ENCODE measurements around the gene FZD8. TPM values are rescaled to one million over a fixed set of nuclear protein-coding genes. Genes with fewer than 3 reads are reported as not detected.

FZD8 gene
- total and polyA plus RNA-seq, 2 of the 4 experiments (the other 2 are of a cell fraction) = 3.6 to 3.9 TPM

GRCh38 chr10:35612385-35613106 lies 29.6 kb downstream of the FZD8 start:
- H2BK15ac ChIP-seq (ENCODE audit: low read depth, low read length) = no peak overlapping the region
- H2BK20ac ChIP-seq (ENCODE audit: low read depth, low read length) = no peak overlapping the region
- TF ChIP-seq MAFK (IDR thresholded peaks at IDR 0.05; ENCODE audit: low read depth, low read length) = peak; percentile 31; the same call in 1 of the 2 replicates
- TF ChIP-seq SMC3 (IDR thresholded peaks at IDR 0.05; ENCODE audit: low read depth, low read length) = no peak
- TF ChIP-seq CEBPB (IDR thresholded peaks at IDR 0.05; ENCODE audit: low read depth, low read length) = no peak
- TF ChIP-seq NFE2L2 (IDR thresholded peaks at IDR 0.05; ENCODE audit: low read depth, low read length) = no peak
- no peak for TF ChIP-seq ELK1 (IDR thresholded peaks at IDR 0.05; ENCODE audit: borderline replicate concordance, low read depth, low read length)
- BruUV-seq (replicated peaks) = no TSS peak
- H3K27ac ChIP-seq (ENCODE audit: insufficient read depth, low read length) = no peak overlapping the region
- H3K27me3 ChIP-seq (ENCODE audit: control insufficient read depth, insufficient read depth, low read length) = peaks cover 29% of the 10 kb centered on the region
- no peak overlapping the region for H2BK120ac ChIP-seq (ENCODE audit: low read depth, low read length)
- no peaks in the 10 kb centered on the region for H3K36me3 ChIP-seq (ENCODE audit: control insufficient read depth, insufficient read depth, low read length)
- H3K9me1 ChIP-seq (ENCODE audit: insufficient read depth, low read length) = no peaks in the 10 kb centered on the region
- 0 out of 2 replicates have a peak, but pooled peaks cover 2% of the 10 kb centered on the region for H3K9me3 ChIP-seq (ENCODE audit: control insufficient read depth, insufficient read depth, low read length)
- WGBS, 2 experiments (ENCODE audit: extremely low coverage in 2 of 2, insufficient read length in 1 of 2) = 21% methylated on average over 3 of the region's 6 CpGs; no CpG with 5 or more reads in 1 of the 2 experiments
- peaks cover 2% of the 10 kb centered on the region for H3K4me1 ChIP-seq (ENCODE audit: control insufficient read depth, insufficient read depth, low read length)
- ChIA-PET POLR2A (ENCODE audit: unreplicated experiment) (no interaction called here), CTCF (interaction anchor here (0.7 to 2.0 kb wide), 2 partner anchors 24 to 1167 kb away, joined by 3 to 6 read pairs; no protein-coding TSS in a partner anchor)
- no peak for ATAC-seq (ENCODE audit: low read depth)
- H2AFZ ChIP-seq (replicated peaks; ENCODE audit: low read length, poor library complexity) = no peak overlapping the region
- in situ Hi-C loops (cut with MboI; ENCODE audit: low sequenced_read_pairs) = no loop called here
- no peak overlapping the region for H3K4me3 ChIP-seq (ENCODE audit: insufficient read depth, low read depth, low read length)
- no peak overlapping the region for H3K4ac ChIP-seq (ENCODE audit: low read depth, low read length)
- H3K14ac ChIP-seq (replicated peaks; ENCODE audit: low read depth, low read length) = no peak overlapping the region
- no peak for DNase-seq
- no peak overlapping the region for H4K91ac ChIP-seq (ENCODE audit: insufficient read depth, low read depth, low read length)
- intact Hi-C loops (cut with micrococcal nuclease) = loop anchor here (5.0 kb wide), 1 partner anchor 1265 kb away; no protein-coding TSS in a partner anchor
- H4K20me1 ChIP-seq (ENCODE audit: insufficient read depth, low read length) = no peaks in the 10 kb centered on the region
- no peak overlapping the region for H3K23ac ChIP-seq (ENCODE audit: low read depth, low read length)
- peak overlapping the region; percentile 5 for H2AK9ac ChIP-seq (replicated peaks; ENCODE audit: low read depth, low read length, poor library complexity)
- H3K18ac ChIP-seq (ENCODE audit: low read depth, low read length) = no peak overlapping the region
- no peak overlapping the region for H3K56ac ChIP-seq (ENCODE audit: extremely low read depth, insufficient read depth, low read length)
- no peak overlapping the region for H3K4me2 ChIP-seq (ENCODE audit: low read depth, low read length)
- H3K79me1 ChIP-seq (ENCODE audit: low read depth in 1 of 2, low read length in 2 of 2) = no peaks in the 10 kb centered on the region
- no peak overlapping the region for H3K9ac ChIP-seq (ENCODE audit: low read depth, low read length)
- no peak overlapping the region for H4K8ac ChIP-seq (ENCODE audit: low read depth in 2 of 2, low read length in 2 of 2)
- dilution Hi-C loops (cut with HindIII; ENCODE audit: low sequenced_read_pairs, unreplicated experiment) = no loop called here
- H4K5ac ChIP-seq (ENCODE audit: low read depth, low read length) = no peak overlapping the region
- no peak overlapping the region for H2BK5ac ChIP-seq (ENCODE audit: low read depth, low read length, poor library complexity, severe bottlenecking)
- H2AK5ac ChIP-seq (ENCODE audit: low read depth, low read length) = no peak overlapping the region
